HepG2 (cell line): ENCODE results near the gene FAM169A. TPM values are rescaled to one million over a fixed set of nuclear protein-coding genes. Genes with fewer than 3 reads are reported as not detected.

Experiments
- ARID5B ChIP-seq: IDR thresholded peaks from 2 replicates; pipeline ENCODE4 v1.4.0; 2020; ENCODE audit warnings: mild to moderate bottlenecking, missing genetic modification reagents
- FOXP1 ChIP-seq, 2 experiments: fragments of 450-650 bp in 1 of 2; IDR thresholded peaks; 2 replicates each; pipeline ENCODE4 v1.6.1; 2017 to 2018; ENCODE audit warnings: antibody characterized with exemption in 1 of 2
- GATAD1 ChIP-seq: IDR thresholded peaks from 2 replicates; pipeline ENCODE4 v1.6.1; 2016; ENCODE audit warnings: missing genetic modification reagents, missing compliant biosample characterization
- GTF2F1 ChIP-seq: fragments of 150-350 bp; IDR thresholded peaks from 2 replicates; pipeline ENCODE4 v1.6.1; 2014; ENCODE audit warnings: low read length
- HOXA3 ChIP-seq: sonication (generic); formaldehyde crosslinking; IDR thresholded peaks from 2 replicates; pipeline ENCODE4 v1.5.0; 2020; ENCODE audit warnings: missing genetic modification reagents
- JDP2 ChIP-seq: sonication (generic); formaldehyde crosslinking; IDR thresholded peaks from 2 replicates; pipeline ENCODE4 v1.8.1; 2022; ENCODE audit warnings: missing genetic modification reagents, borderline replicate concordance
- JUN ChIP-seq: sonication (generic); formaldehyde crosslinking; IDR thresholded peaks from 2 replicates; pipeline ENCODE4 v1.4.0; 2020; ENCODE audit warnings: mild to moderate bottlenecking, missing genetic modification reagents
- NAIF1 ChIP-seq: sonication (generic); formaldehyde crosslinking; IDR thresholded peaks from 2 replicates; pipeline ENCODE4 v1.5.0; 2020; ENCODE audit warnings: mild to moderate bottlenecking, missing genetic modification reagents, borderline replicate concordance
- RORA ChIP-seq: sonication (generic); formaldehyde crosslinking; IDR thresholded peaks from 2 replicates; pipeline ENCODE4 v1.5.0; 2020; ENCODE audit warnings: mild to moderate bottlenecking, missing genetic modification reagents, moderate library complexity
- SRF ChIP-seq: IDR thresholded peaks from 2 replicates; pipeline ENCODE4 v1.6.1; 2011; ENCODE audit warnings: mild to moderate bottlenecking, low read depth, low read length, moderate library complexity
- SYNCRIP ChIP-seq: fragments of 200-400 bp; formaldehyde crosslinking; IDR thresholded peaks from 2 replicates; pipeline ENCODE4 v1.6.1; 2018; ENCODE audit warnings: mild to moderate bottlenecking, low read depth, low read length; ENCODE audit not compliant: insufficient read depth
- TBX3 ChIP-seq: fragments of 450-650 bp; IDR thresholded peaks from 2 replicates; pipeline ENCODE4 v1.6.1; 2017; ENCODE audit warnings: antibody characterized with exemption, mild to moderate bottlenecking, inconsistent platforms, borderline replicate concordance
- TCF12 ChIP-seq, 2 experiments: fragments of 450-650 bp in 1 of 2; sonication (generic) in 1 of 2; formaldehyde crosslinking in 1 of 2; IDR thresholded peaks; 2 replicates each; pipeline versions ENCODE4 v1.6.1 to v1.8.0; 2017 to 2022; ENCODE audit warnings: antibody characterized with exemption in 1 of 2, mild to moderate bottlenecking in 1 of 2, missing genetic modification reagents in 1 of 2, moderate library complexity in 1 of 2
- U2AF1 ChIP-seq: fragments of 200-400 bp; formaldehyde crosslinking; optimal IDR thresholded peaks from 2 replicates; pipeline ENCODE3; 2017; ENCODE audit warnings: mild to moderate bottlenecking, low read depth, low read length
- USF2 ChIP-seq, 2 experiments: sonication (generic) in 1 of 2; formaldehyde crosslinking in 1 of 2; IDR thresholded peaks; 2 replicates each; pipeline versions ENCODE4 v1.5.1 to v1.6.1; 2011 to 2020; ENCODE audit warnings: borderline replicate concordance in 1 of 2, low read depth in 1 of 2, low read length in 1 of 2, mild to moderate bottlenecking in 1 of 2, missing genetic modification reagents in 1 of 2, moderate library complexity in 1 of 2
- YEATS4 ChIP-seq: sonication (generic); formaldehyde crosslinking; IDR thresholded peaks from 2 replicates; pipeline ENCODE4 v1.4.0; 2020; ENCODE audit warnings: missing genetic modification reagents, borderline replicate concordance
- ZBTB38 ChIP-seq: sonication (generic); formaldehyde crosslinking; IDR thresholded peaks from 2 replicates; pipeline ENCODE4 v1.5.1; 2020; ENCODE audit warnings: mild to moderate bottlenecking, missing genetic modification reagents
- ZFP36L2 ChIP-seq: sonication (generic); formaldehyde crosslinking; IDR thresholded peaks from 2 replicates; pipeline ENCODE4 v1.4.0; 2020; ENCODE audit warnings: missing genetic modification reagents
- ZMYM3 ChIP-seq: sonication (generic); formaldehyde crosslinking; IDR thresholded peaks from 2 replicates; pipeline ENCODE4 v1.5.1; 2020; ENCODE audit warnings: mild to moderate bottlenecking, missing genetic modification reagents
- ZNF235 ChIP-seq: sonication (generic); formaldehyde crosslinking; IDR thresholded peaks from 2 replicates; pipeline ENCODE4 v1.8.1; 2023; ENCODE audit warnings: mild to moderate bottlenecking, missing genetic modification reagents, borderline replicate concordance
- ZNF326 ChIP-seq: sonication (generic); formaldehyde crosslinking; IDR thresholded peaks from 2 replicates; pipeline ENCODE4 v1.4.0; 2020; ENCODE audit warnings: missing genetic modification reagents, borderline replicate concordance
- ZNF672 ChIP-seq: sonication (generic); formaldehyde crosslinking; IDR thresholded peaks from 2 replicates; pipeline ENCODE4 v1.8.1; 2022; ENCODE audit warnings: missing genetic modification reagents
- ZNF878 ChIP-seq: sonication (generic); formaldehyde crosslinking; IDR thresholded peaks from 2 replicates; pipeline ENCODE4 v1.8.1; 2023; ENCODE audit warnings: mild to moderate bottlenecking, missing genetic modification reagents, moderate library complexity
- polyA plus RNA-seq, 8 experiments: library from polyadenylated mRNA; depleted of rRNA in 3 of 8; stranded (reverse) in 7 of 8; unstranded in 1 of 8; fragments of >200 nt; fragmentation: Illumina TruSeq in 4 of 8; extraction: Trizol in 4 of 8; gene quantifications; 2 replicates each; pipeline versions ENCODE4 v1.2.1 to v1.2.3, GENCODE V29; 2011 to 2016; ENCODE audit warnings: low read depth in 4 of 8, missing spikeins in 1 of 8, mixed read lengths in 1 of 8; ENCODE audit not compliant: insufficient read depth in 1 of 8
- total RNA-seq, 5 experiments: library from RNA; depleted of rRNA; stranded (reverse); fragments of >200 nt; fragmentation: Illumina TruSeq; extraction: Trizol; gene quantifications; 2 replicates each; pipeline ENCODE4 v1.2.3, GENCODE V29; 2016; ENCODE audit warnings: low read depth in 1 of 5

Gene FAM169A
- total and polyA plus RNA-seq, 2 of the 13 experiments (the other 11 are each of a cell fraction or from before 2014, with no cell fraction given): 21.1 to 110 TPM

GRCh38 chr5:74865256-74865803, 857 bp downstream of the FAM169A start (continued):
- TF ChIP-seq RORA (CRISPR knock-in tag) (no peak), SYNCRIP (no peak), ZNF672 (CRISPR knock-in tag) (no peak), HOXA3 (CRISPR knock-in tag) (no peak), FOXP1 (IDR thresholded peaks at IDR 0.05) (no peak), FOXP1 (CRISPR knock-in tag; IDR thresholded peaks at IDR 0.05) (no peak), ZNF235 (CRISPR knock-in tag) (no peak; the same call in 1 of the 2 replicates), TBX3 (no peak), USF2 (IDR thresholded peaks at IDR 0.05; ENCODE audit: low read depth, low read length) (no peak), USF2 (CRISPR knock-in tag; IDR thresholded peaks at IDR 0.05; ENCODE audit: borderline replicate concordance) (no peak), JDP2 (CRISPR knock-in tag) (no peak), SRF (no peak), ZNF878 (CRISPR knock-in tag) (no peak), U2AF1 (no peak), GTF2F1 (no peak), ZBTB38 (CRISPR knock-in tag) (no peak), ZNF326 (CRISPR knock-in tag) (no peak), JUN (CRISPR knock-in tag) (no peak), ARID5B (CRISPR knock-in tag) (no peak), TCF12 (IDR thresholded peaks at IDR 0.05) (no peak), TCF12 (CRISPR knock-in tag; IDR thresholded peaks at IDR 0.05) (peak; percentile 40; the same call in 1 of the 2 replicates), GATAD1 (CRISPR knock-in tag) (0 out of 2 replicates have a peak, but pooled peaks have one; percentile 4), NAIF1 (CRISPR knock-in tag) (no peak), ZFP36L2 (CRISPR knock-in tag) (no peak), ZMYM3 (no peak), YEATS4 (no peak)
